SK-N-MC (cell line): ENCODE results near the gene GNAI2.

Experiments
- EZH2 ChIP-seq: fragments of 200-600 bp; sonication (generic); IDR thresholded peaks from one replicate; pipeline ENCODE4 v1.6.1; 2017; ENCODE audit warnings: antibody characterized with exemption
- POLR2AphosphoS5 ChIP-seq: IDR thresholded peaks from 2 replicates; pipeline ENCODE4 v1.6.1; 2012; ENCODE audit warnings: mild to moderate bottlenecking, low read depth, low read length, borderline replicate concordance

DNA sequence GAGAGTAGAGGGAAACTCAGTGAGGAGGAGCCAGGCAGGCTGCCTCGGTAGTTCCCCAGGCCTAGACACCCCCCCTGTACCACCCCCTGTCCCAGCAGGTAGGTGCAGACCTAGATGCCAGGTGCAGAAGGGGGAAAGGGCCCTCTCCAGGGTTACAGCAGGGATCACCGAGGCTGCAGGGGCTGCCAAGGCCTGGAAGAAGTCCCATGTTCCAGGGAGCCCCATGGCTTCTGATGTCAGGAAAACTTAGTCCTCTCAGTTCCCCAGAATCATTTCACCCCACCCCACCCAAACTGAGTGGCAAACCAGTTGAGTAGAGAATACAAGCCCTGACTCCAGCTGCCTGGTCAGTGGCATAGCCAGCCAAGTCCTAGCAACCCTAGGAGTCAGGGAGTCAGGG lies 25.5 kb downstream of the GNAI2 start:
- TF ChIP-seq EZH2 = no peak
- no peak for TF ChIP-seq POLR2AphosphoS5
